B cell (primary cell): Measurements from ENCODE around the gene ECE1.

ENCODE experiments used
- CTCF ChIP-seq: fragments of 200-600 bp; IDR thresholded peaks from one replicate; pipeline ENCODE4 v1.8.0; 2022; ENCODE audit warnings: antibody characterized with exemption, mild to moderate bottlenecking
- EZH2 ChIP-seq: IDR thresholded peaks from 2 replicates; pipeline ENCODE4 v1.6.1; 2012; ENCODE audit warnings: borderline replicate concordance, low read depth, mild to moderate bottlenecking, moderate library complexity, low read length; ENCODE audit not compliant: insufficient read depth, poor library complexity, severe bottlenecking

- TF ChIP-seq CTCF (no peak), EZH2 (no peak)
Observed at GRCh38 chr1:21302747-21303715, 12.8 kb upstream of the ECE1 start.
